Right ventricle myocardium superior (tissue), 1 donor: ENCODE results near the gene SUGT1. TPM values are rescaled to one million over a fixed set of nuclear protein-coding genes. Genes with fewer than 3 reads are reported as not detected.
"Not testable (repeated sequence)": the region's sequence is repeated elsewhere in the genome, so short reads cannot be mapped to it uniquely, and the experiment has no call there.

ENCODE experiments used
- ATAC-seq: fragments of 200-7000 bp; cut with Tn5 transposase; one replicate; pipeline ENCODE4 v1.9.1; 2020; ENCODE audit warnings: mild to moderate bottlenecking; ENCODE audit not compliant: poor library complexity
- DNase-seq: peaks from one replicate; pipeline ENCODE4 v3.0.0-alpha.2; 2020
- intact Hi-C: fragments of 100-400 bp; cut with DNase I; formaldehyde crosslinking; loops from one replicate; pipeline ENCODE4 v1.11.2; 2022
- long read RNA-seq: library from polyadenylated mRNA; unstranded; transcript quantifications from one replicate; pipeline ENCODE4 v2.0.0, GENCODE V29; 2021
- total RNA-seq: library from RNA; stranded (reverse); fragmentation: NEBNext Ultra II Directional; extraction: Animal tissue kit (Norgen Biotek cat#: 25700); gene quantifications from one replicate; pipeline ENCODE4 v1.2.1, GENCODE V29; 2021
- donor health status: DM: no; HTN: yes; CAD: no; lungs with severe emphysema.

Gene SUGT1
- total RNA-seq = 51.9 TPM
- long read RNA-seq, partial matches to known transcripts = 0 of 9 reads
- long read RNA-seq, other reads (novel, unspliced or antisense) = 6 of 9 reads

GRCh38 chr13:52652196-52652979 is at the start of gene SUGT1:
TSS of gene SUGT1 (plus strand) at chr13:52652836. CDS start at chr13:52652921, 85 bp downstream.
- intact Hi-C loops = no loop called here
- peak; percentile 99 for ATAC-seq
- DNase-seq = peak; percentile 99

GRCh38 chr13:52603316-52603715 is 49.3 kb upstream of the SUGT1 start:
- intact Hi-C loops, DNase-seq, ATAC-seq: not testable (repeated sequence)

- DNase-seq, ATAC-seq: not testable (repeated sequence)
- intact Hi-C loops = loop anchor here (5.0 kb wide), 1 partner anchor 361 kb away; no protein-coding TSS in a partner anchor
Observed at GRCh38 chr13:52606126-52606525, 46.5 kb upstream of the SUGT1 start.

- intact Hi-C loops = loop anchor here (5.0 kb wide), 1 partner anchor 361 kb away; no protein-coding TSS in a partner anchor
- DNase-seq, ATAC-seq: not testable (repeated sequence)
Observed at GRCh38 chr13:52606795-52607194, 45.8 kb upstream of the SUGT1 start.

- intact Hi-C loops = loop anchor here (5.0 kb wide), 1 partner anchor 359 kb away; no protein-coding TSS in a partner anchor
- not testable (repeated sequence) for ATAC-seq, DNase-seq
Observed at GRCh38 chr13:52608184-52608583, 44.5 kb upstream of the SUGT1 start.

GRCh38 chr13:52609013-52609606 is 43.5 kb upstream of the SUGT1 start:
- DNase-seq = not testable (repeated sequence)
- intact Hi-C loops = loop anchor here (5.0 kb wide), 1 partner anchor 358 kb away; no protein-coding TSS in a partner anchor
- peak; percentile 89 for ATAC-seq

GRCh38 chr13:52610158-52610557 is 42.5 kb upstream of the SUGT1 start:
- DNase-seq, intact Hi-C loops, ATAC-seq: not testable (repeated sequence)

- DNase-seq = no peak
- ATAC-seq = no peak
- intact Hi-C loops = no loop called here
Observed at GRCh38 chr13:52615134-52615801, 37.4 kb upstream of the SUGT1 start.

- ATAC-seq (no peak), DNase-seq (no peak)
- intact Hi-C loops = no loop called here
Observed at GRCh38 chr13:52615812-52616211, 36.8 kb upstream of the SUGT1 start.

- ATAC-seq = peak; percentile 97
- DNase-seq = peak; percentile 86
- intact Hi-C loops = no loop called here
Observed at GRCh38 chr13:52617070-52618060, 35.3 kb upstream of the SUGT1 start.

- ATAC-seq, DNase-seq, intact Hi-C loops: not testable (repeated sequence)
Observed at GRCh38 chr13:52631083-52631690, 21.4 kb upstream of the SUGT1 start.

- ATAC-seq (no peak), DNase-seq (no peak)
- intact Hi-C loops = no loop called here
Observed at GRCh38 chr13:52638666-52639328, 13.8 kb upstream of the SUGT1 start.

- DNase-seq (no peak), ATAC-seq (no peak)
- intact Hi-C loops = no loop called here
Observed at GRCh38 chr13:52642131-52642530, 10.5 kb upstream of the SUGT1 start, which contains the start of gene HNRNPA1L2. TSS of gene HNRNPA1L2 (plus strand) at chr13:52642431. CDS start at chr13:52642493, 62 bp downstream.

- intact Hi-C loops = no loop called here
- DNase-seq (no peak), ATAC-seq (no peak)
Observed at GRCh38 chr13:52644108-52644507, 8.5 kb upstream of the SUGT1 start.

GRCh38 chr13:52646967-52647366 is 5.7 kb upstream of the SUGT1 start:
- ATAC-seq = no peak
- no peak for DNase-seq
- intact Hi-C loops = no loop called here

- ATAC-seq = no peak
- intact Hi-C loops = no loop called here
- DNase-seq = no peak
Observed at GRCh38 chr13:52650731-52651130, 1.9 kb upstream of the SUGT1 start.

GRCh38 chr13:52651897-52652195 is 790 bp upstream of the SUGT1 start:
- intact Hi-C loops = no loop called here
- no peak for DNase-seq
- peak; percentile 48 for ATAC-seq
